NCI-H2196 treated with DMSO at 0.1 percent for 48 hours (cell line): ENCODE measurements around the gene BEST1.
A peak's percentile ranks its signal among the peaks of the same experiment; 100 is the strongest.
"Not testable (repeated sequence)": the region's sequence is repeated elsewhere in the genome, so short reads cannot be mapped to it uniquely, and the experiment has no call there.

Experiments used
- DNase-seq: peaks from one replicate; lab custom pipeline; 2025; ENCODE audit not compliant: unreplicated experiment; lab: John Stamatoyannopoulos, UW

The BEST1 gene

DNA sequence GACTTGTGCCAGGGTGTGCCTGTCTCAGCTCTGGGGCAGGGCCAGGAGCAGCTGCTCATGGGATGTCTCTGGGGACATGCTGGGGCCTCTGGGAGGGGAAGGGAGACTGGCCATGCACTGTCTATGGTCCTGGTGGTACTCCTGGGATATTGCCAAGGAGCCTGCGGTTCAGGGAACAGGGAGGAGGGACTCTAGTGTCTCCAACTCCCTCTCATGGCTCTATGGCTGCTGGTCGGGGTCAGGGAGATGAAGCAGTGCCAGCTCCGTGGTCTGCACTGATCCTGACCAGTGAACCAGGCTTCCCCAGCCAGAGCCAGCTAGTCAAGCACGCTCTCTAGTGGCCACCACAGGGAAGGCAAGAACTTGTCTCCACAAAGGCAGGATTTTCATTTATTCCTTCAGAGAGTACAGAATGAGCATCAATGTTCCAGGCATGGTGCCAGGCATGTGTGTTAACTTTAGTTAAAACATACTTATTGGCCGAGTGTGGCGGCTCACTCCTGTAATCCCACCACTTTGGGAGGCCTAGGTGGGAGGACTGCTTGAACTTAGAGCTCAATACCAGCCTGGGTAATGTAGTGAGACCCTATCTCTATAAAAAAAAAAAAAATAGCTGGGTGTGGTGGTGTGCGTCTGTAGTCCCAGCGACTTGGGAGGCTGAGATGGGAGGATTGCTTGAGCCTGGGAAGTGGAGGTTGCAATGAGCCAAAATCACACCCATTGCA lies 2.5 kb upstream of the BEST1 start:
- peak; percentile 74 for DNase-seq

DNA sequence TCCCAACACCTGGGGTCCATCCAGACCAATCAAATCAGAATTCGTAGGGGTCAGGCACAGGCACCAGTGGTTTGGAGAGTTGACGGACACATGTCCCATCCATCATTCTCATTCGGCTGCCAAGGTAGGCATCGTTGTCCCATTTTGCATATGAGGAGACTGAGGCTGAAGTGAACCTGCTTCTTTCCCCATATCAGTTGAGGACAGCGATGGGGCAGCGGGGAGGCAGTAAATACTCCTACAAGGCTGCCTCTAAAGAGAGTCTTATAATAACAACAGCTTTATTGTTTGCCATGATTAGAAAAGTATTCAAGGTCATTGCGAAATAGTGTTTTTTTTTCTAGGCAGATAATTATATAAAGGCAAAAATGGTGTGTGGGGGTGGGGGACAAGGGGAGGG lies 1.6 kb upstream of the BEST1 start:
- DNase-seq = no peak

DNA sequence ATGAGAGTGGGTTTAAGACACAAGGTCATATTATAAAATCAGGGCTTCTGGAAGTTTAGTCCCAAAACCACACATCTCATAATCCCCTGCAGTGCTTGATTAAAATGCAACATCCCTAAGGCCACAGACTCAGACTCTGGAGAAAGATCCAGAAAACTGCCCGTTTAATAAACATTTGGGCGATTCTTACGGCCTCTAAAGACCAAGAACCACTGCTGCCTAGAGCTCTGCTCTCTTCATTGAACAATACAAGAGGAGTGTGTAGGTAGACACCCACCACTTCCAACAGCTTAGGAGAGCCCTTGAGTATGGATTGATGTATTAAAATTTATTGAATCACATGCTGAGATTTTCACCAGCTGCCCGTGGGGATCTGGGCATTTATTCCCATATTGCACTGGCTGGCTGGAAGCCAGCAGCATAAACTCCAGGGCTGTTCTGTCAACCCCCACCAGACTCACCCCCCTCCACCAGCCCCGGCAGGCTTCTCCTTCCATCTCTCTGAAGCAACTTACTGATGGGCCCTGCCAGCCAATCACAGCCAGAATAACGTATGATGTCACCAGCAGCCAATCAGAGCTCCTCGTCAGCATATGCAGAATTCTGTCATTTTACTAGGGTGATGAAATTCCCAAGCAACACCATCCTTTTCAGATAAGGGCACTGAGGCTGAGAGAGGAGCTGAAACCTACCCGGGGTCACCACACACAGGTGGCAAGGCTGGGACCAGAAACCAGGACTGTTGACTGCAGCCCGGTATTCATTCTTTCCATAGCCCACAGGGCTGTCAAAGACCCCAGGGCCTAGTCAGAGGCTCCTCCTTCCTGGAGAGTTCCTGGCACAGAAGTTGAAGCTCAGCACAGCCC lies 749 bp upstream of the BEST1 start:
- DNase-seq = peak; percentile 74

DNA sequence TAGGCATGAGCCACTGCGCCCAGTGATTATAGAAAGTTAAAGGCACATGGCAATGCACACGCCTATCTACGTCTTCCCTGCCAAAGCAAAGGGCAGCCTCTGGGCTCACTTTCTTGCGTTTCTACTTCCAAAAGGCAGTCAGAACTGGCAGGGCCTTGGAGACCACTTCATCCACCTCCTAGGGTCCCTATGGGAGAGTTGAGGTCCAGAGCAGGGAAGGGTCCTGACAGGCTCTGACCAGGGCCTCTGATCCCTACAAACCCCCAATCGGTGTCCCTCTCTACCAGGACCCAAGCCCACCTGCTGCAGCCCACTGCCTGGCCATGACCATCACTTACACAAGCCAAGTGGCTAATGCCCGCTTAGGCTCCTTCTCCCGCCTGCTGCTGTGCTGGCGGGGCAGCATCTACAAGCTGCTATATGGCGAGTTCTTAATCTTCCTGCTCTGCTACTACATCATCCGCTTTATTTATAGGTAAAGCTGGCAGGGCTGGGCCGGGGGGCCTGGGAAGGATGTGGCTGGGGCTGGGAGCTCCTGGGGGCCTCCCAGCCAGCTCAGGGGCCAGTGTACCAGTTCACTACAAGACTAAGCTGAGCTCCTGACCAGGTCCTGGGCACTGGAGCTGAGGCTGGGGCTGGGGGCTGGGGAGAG lies 1.5 kb downstream of the BEST1 start:
- DNase-seq = no peak

DNA sequence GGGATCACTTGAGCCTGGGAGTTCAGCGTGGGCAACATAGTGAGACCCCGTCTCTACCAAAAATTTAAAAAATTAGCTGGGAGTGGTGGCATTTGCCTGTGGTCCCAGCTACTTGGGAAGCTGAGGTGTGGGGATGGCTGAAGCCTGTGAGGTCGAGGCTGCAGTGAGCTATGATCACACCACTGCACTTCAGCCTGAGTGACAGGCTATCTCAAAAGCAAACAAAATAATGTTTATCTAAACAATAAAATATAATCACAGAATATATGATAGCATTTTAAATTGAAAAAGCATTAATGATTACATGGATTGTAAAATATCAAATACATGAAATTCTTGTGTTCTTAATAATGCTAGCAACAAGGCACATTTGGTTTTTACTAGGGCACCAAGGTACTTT lies 2.7 kb downstream of the BEST1 start:
- DNase-seq = no peak

DNA sequence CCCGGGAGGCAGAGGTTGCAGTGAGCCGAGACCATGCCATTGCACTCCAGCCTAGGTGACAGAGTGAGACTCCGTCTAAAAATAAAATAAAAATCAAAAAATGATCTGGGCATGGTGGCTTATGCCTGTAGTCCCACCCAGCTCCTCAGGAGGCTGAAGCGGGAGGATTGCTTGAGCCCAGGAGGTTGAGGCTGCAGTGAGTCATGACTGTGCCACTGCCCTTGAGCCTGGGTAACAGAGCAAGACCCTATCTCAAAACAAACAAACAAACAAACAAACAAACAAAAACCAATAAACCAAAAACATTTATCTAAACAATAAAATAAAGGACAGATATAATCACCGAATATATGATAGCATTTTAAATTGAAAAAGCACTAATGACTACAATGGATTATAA lies 3.5 kb downstream of the BEST1 start:
- DNase-seq = not testable (repeated sequence)

DNA sequence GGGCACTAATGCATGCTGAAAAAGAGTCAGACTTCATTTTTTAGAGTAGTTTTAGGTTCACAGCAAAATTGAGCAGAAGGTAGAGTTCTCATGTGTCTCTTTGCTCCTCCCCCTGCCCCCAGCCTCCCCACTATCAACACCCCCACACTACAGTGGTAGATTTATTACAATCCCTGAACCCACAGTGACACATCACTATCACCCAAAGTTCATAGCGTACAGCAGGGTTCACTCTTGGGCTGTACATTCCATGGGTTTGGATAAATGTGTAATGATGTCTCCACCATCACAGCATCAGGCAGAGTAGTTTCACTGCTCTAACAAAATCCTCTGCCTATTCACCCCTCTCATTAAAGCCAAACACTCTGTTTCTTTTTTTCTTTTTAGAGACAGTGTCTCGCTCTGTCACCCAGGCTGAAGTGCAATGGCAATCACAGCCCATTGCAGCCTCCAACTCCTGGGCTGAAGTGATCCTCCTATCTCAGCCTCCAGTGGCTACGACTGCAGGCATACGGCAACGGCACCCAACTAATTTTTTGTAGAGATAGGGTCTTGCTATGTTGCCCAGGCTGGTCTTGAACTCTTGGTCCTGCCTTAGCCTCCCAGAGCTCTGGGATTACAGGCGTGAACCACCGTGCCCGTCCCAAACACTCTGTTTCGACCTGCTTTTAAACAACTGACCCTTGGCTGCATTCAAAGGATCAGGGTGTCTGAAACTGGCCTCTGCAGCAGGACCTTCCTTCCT lies 4.1 kb downstream of the BEST1 start:
- no peak for DNase-seq

DNA sequence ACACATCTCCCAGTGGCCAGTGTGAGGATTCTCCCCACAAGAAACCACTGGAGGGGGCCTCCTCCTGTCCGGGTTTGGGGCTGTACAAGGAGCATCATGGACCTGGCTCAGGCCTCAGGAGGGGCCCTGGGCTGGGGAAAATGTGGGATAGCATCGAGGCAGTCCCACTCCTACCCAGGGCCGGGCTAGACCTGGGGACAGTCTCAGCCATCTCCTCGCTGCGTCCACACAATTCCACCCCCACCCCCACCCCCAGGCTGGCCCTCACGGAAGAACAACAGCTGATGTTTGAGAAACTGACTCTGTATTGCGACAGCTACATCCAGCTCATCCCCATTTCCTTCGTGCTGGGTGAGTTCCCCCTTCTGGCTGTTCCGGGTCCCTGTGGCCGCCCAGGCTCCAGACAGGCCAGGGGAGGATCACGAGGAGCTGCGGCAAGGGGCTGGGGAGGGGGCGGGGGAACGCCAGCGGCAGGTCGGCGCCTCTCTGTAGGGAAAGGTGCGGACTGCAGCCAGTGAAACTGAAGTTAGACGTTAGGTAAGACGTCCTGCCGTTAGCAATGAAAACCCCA lies 4.8 kb downstream of the BEST1 start:
- DNase-seq = no peak

DNA sequence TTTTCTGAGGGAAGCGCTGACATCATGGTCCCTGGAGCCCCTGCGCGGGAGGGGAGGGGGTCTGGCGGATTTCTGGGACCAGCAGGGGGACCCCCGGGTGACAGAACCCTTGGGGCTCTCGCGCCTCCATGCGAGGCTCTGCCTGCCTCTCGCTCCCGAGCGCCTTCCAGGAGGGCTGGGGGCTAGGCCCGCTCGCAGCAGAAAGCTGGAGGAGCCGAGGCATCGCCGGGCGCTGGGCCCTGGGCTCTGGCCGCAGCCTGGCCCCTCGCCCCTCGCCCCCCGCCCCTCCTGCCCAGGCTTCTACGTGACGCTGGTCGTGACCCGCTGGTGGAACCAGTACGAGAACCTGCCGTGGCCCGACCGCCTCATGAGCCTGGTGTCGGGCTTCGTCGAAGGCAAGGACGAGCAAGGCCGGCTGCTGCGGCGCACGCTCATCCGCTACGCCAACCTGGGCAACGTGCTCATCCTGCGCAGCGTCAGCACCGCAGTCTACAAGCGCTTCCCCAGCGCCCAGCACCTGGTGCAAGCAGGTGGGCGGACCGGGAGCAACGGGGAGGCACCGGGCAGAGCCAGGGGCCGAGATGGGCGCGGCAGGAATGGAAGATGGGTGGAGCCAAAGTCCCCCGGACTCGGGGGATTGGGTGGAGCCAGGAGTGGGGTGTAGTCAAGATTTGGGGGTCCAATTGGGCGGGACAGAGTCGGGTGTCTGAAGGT lies 5.4 kb downstream of the BEST1 start:
- no peak for DNase-seq

DNA sequence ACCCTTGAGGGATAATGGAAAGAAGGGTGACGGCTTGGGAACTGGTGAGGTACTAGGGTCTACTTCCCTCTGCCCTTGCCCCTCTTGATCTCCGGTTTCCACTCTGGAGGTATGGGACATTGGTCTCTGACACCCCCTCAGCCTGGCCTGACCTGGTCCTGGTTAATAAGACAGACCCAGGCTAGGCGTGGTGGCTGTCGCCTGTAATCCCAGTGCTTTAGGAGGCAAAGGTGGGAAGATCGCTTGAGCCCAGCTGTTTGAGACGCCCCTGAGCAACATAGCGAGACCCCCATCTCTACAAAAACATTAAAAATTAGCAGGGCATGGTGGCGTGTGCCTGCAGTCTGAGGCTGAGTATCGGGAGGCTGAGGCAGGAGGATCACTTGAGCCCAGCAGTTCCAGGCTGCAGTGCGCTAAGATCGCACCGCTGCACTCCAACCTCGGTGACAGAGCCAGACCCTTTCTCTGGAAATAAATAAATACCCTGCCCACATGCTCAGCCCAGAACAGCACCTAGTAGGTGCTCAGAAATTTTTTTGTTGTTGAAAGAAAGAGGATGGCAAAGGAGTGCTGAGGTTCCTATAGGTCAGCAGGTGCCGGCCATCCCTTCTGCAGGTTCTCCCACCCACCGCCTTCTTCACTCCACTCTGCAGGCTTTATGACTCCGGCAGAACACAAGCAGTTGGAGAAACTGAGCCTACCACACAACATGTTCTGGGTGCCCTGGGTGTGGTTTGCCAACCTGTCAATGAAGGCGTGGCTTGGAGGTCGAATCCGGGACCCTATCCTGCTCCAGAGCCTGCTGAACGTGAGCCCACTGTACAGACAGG lies 6.3 kb downstream of the BEST1 start:
- no peak for DNase-seq

DNA sequence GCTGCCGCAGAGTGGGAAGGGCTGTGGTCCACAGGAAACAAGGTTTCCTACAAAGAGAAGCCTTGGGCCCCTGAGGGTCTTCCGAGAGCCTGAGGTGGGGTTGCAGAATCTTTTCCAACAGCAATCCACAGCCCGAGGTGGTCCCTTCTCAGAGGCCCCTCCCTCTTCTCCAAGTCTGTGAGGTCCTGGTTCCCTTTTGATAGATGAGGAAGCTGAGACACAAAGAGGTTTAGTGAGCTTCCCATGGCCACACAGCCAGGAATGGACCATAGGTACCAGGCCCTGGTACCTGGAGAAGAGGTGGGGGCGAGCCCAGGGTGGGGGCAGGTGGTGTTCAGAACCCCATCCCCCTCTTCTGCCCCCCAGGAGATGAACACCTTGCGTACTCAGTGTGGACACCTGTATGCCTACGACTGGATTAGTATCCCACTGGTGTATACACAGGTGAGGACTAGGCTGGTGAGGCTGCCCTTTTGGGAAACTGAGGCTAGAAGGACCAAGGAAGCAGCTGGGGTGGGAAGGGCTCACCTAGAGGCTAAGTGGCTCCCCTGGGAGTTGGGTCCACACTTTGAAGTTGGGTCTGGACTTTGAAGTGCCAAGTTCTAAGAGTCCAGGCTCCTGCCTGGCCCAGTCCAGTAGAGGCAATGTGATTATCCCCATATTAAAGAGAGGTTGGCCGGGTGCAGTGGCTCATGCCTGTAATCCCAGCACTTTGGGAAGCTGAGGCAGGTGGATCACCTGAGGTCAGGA lies 7.0 kb downstream of the BEST1 start:
- DNase-seq = no peak

DNA sequence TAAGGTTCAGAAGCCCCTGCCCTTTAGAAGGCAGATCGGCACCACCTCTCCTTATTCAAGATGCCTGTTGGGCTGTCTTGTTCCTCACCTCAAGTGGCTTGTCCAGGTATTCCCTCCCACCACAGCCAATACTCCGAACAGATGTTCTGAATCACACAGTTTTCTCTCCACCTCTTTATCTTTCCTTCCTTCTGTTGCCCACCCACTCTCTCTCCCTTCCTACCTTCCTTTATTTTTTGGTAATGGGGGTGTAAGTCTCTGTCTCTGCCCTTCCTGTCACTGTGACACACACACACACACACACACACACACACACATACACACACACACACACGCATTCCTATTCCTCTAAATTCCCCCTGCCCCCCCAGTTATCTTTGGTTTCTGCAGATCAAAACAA lies 8.4 kb downstream of the BEST1 start:
- DNase-seq = no peak

DNA sequence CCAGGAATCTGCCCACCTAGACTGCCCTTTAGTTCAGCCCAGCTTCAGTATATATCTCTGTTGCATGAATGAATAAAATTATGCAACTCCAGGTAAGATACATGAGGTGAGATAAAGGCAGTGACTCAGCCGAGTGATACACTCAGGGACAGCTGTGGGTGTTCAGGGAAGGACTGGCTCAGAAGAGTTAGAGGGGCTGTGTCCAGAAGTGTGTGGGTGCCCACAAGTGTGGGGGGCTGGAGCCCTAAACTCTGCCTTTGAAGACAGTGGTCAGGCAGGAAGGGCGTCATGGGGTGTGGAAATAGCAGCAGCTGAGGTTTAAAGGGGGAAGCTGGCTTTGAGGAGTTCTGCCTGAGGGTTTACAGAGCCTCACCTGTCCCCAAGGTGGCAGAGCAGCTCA lies 9.0 kb downstream of the BEST1 start:
- no peak for DNase-seq

DNA sequence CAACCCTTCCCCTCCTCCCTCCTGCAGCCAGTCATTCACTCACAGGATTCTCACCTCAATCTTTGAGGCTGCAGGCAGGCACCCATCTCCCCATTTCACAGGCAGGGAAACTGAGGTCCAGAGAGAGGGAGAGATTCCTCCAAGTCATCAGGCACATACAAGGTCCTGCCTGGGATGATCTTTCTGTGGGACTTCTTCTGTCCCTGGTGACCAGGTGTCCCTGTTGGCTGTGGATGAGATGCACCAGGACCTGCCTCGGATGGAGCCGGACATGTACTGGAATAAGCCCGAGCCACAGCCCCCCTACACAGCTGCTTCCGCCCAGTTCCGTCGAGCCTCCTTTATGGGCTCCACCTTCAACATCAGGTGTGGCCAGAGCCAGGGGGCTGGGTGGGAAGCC lies 9.5 kb downstream of the BEST1 start:
- DNase-seq = no peak

DNA sequence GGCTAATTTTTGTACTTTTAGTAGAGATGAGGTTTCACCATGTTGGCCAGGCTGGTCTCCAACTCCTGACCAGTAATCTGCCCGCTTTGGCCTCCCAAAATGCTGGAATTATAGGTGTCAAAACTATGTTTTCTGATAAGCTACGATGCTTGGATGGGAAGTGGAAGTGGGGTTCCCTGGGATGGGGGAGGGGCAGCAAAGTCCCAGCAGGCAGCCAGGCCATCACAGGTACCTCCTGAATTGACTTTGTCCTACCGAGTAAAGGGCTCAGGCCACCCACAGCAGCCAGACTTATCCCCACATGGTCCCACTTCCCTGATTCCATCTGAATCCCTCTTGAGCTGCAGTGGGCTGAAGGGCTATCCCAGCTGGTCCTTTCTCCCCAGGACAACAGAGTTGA lies 10.4 kb downstream of the BEST1 start:
- no peak for DNase-seq

DNA sequence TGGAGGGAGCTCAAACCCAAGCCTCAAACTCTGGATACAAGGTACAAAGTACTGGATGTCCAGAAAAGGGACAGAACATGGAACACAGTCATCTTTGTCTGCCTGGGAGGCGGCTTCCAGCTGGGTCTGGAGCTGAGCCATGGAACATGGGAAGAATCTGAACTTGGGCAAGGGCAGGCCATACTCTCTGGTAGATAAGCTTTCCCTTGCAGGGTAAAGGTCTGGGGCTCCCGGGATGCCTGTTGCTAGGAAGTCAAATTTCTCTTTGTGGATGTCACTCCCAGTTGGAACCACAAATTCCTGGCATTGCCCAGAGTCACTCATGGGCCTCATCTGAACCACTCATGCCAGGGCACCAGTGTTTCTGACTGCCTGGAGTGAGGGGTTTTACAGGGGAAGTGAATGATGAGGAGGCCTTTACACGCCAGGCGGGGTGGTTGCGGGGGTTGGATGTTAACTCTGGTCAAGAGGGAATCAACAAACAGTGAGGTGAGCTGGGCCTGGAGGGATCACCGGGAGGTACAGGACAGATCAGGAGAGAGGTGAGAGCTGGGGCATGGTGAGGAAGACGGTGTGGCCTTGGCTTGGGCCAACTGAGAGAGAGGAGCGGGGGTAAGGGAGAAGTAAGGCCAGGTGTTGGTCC lies 11.5 kb downstream of the BEST1 start:
- DNase-seq = no peak

DNA sequence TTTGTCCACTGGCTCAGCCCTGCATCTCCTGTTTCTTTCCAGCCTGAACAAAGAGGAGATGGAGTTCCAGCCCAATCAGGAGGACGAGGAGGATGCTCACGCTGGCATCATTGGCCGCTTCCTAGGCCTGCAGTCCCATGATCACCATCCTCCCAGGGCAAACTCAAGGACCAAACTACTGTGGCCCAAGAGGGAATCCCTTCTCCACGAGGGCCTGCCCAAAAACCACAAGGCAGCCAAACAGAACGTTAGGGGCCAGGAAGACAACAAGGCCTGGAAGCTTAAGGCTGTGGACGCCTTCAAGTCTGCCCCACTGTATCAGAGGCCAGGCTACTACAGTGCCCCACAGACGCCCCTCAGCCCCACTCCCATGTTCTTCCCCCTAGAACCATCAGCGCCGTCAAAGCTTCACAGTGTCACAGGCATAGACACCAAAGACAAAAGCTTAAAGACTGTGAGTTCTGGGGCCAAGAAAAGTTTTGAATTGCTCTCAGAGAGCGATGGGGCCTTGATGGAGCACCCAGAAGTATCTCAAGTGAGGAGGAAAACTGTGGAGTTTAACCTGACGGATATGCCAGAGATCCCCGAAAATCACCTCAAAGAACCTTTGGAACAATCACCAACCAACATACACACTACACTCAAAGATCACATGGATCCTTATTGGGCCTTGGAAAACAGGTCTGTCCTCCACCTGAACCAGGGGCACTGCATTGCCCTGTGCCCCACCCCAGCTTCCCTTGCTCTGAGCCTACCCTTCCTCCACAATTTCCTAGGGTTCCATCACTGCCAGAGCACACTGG lies 12.3 kb downstream of the BEST1 start:
- DNase-seq = no peak

DNA sequence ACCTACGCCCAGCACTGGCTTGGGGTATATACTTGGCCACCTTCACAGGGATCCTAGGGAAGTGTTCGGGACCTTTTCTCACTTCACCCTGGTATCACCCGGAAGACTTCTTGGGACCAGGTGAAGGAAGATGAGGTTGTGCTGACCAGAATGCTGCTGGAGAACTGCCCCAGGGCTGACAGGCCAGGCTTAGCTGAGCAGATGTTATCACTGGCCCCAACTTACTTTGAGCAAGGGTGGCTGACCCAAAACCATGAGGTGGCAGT lies 12.8 kb downstream of the BEST1 start:
- no peak for DNase-seq
